Activated gamma-delta T cell (primary cell): ENCODE results near the gene ZNF664.

Source experiments
- DNase-seq: peaks from one replicate; lab custom pipeline; 2025; lab: John Stamatoyannopoulos, UW

ZNF664 gene

DNA sequence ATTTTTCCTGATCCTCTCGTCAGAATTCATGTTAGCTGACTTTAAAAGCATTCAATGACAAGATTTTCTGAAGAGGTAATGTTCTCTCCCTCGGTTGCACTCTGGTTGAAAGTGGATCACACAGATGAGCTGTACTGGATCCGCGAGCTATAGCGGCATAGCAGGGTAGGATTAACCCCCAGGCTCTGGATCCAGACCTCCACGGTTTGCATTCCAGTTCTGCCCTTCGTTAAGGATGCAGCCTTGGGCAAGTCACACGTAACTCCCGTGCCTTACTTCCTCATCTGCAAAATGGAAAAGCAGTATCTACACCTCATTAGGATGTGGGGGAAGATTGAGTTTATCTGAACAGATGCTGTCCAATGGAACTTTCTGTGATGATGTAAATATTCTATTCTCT lies 14.1 kb upstream of the ZNF664 start:
- no peak for DNase-seq

DNA sequence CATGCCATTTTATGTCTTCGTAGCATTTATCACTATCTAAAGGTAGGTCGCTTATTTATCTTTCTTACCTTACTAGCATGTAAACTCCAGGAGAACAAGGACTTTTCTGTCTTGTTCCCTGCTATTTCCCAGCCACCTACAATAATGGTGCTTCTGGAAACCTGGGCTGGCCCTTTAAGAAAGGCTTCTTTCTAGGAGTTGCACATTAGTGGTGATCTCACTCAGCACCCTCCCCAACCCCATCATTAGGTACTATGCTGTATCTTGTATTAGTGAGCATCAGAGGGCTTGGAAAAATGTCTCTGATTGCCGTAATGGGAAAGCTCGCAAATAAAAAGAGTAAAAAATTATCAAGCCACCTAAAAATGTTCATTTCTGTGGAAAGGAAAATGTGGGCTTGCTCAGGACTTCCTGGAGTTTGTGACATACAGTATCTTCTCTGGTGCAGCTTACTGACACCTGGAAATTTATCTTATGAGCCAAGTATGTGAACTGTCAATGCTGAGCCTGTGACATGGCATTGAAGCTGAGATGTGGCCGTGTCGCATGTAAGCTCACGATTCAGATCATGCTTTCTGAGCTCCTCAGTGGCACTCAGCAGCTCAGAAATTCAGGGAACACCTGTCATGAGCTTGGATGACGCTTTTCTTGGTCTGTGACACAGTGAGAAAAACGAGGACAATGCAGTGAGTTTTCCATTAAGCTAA lies 12.8 kb upstream of the ZNF664 start:
- no peak for DNase-seq

- no peak for DNase-seq
Observed at GRCh38 chr12:123960856-123961255, 12.2 kb upstream of the ZNF664 start.

DNA sequence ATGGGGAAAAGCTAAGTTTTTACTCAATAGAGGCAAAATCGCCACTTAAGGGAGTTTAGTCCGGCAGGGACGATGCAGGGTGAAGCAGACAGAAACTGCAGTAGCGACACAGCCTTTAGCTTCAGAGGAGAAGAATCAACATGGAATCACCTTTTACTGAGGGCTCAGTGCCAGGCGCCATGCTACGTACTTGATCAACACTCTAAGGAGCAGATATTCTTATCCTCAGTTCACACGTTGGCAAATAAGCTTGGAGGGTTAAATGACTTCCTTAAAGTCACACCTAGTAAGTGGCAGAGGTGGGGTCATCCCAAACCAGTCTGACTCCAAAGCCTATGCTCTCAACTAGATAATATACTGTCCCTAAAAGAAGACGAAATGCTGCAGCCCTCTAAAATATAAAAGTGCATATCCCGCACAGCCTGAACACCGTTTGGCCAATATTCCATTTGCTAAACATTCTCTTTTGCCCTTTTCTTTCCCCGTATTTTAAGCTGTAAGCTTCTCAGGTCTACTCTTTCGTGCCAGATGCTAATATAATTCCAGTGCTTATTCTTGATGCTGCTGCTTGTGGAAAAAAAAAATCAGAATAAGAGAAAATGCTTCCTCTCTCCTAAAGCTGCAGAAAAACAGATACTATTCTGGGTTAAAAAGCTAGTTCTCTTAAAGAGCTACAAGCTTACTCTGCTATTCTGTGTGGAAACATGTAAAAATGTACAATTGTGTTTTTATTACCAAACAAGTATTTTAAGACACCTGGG lies 11.2 kb upstream of the ZNF664 start:
- no peak for DNase-seq

DNA sequence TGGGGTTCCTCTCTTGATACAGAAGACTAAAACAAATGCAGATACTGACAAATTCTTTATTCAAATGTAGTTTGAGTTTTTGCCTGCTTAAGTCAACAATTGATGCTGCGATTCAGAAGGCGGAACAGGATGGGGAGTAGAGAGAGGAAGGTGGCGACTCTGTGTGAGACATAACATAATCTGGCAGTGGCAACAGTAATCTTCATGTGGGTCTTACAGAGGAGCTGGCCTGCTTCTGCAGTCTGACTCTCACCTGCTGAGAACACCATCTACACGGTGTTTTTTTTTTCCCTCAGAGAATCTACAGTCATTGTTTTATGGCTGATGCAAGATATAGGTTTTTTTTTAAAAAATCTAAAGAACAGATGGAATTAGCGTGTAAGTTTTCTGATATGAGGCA lies 10.5 kb upstream of the ZNF664 start:
- DNase-seq: no peak

- DNase-seq: no peak
Observed at GRCh38 chr12:123963821-123964220, 9.2 kb upstream of the ZNF664 start.

DNA sequence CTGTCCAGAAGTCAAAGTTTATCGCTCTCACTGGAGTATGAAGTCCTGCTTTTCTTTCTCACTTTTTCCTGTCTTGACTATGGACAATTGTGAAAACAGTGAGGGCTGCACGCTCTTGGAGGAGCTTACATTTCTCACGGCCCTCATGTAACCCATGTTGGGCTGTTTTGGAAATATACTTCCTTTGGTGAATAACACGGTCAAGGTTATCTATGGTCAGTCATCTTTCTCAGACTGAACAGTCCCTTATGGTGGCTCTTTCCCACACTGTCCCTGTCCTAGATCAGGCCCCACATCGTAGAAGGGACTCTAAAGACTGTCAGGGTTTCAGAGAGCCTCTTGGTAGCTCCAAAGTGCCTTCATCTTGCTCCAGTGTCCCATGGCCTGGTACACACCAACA lies 7.6 kb upstream of the ZNF664 start:
- no peak for DNase-seq

DNA sequence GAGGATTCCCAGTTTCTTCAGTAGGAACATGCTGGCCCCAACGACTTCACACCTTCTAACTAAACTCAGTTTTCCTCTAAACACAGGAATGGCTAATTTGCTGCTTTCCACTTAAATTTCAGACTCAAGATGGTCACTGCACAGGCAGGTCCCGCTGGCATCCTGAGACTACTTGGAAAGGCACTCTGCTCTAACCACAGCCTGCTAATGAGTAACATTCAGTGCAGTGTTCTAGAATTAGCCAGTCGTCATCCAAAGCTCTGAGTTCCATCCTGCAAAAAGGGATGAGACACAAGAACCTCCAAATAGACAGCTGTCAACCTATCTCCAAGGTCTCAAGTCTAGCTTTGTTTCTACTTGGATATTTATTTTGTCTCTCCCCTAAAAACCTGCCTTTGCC lies 6.4 kb upstream of the ZNF664 start:
- no peak for DNase-seq

- DNase-seq: no peak
Observed at GRCh38 chr12:123967121-123967586, 5.9 kb upstream of the ZNF664 start.

- no peak for DNase-seq
Observed at GRCh38 chr12:123971449-123971769, 1.6 kb upstream of the ZNF664 start.

DNA sequence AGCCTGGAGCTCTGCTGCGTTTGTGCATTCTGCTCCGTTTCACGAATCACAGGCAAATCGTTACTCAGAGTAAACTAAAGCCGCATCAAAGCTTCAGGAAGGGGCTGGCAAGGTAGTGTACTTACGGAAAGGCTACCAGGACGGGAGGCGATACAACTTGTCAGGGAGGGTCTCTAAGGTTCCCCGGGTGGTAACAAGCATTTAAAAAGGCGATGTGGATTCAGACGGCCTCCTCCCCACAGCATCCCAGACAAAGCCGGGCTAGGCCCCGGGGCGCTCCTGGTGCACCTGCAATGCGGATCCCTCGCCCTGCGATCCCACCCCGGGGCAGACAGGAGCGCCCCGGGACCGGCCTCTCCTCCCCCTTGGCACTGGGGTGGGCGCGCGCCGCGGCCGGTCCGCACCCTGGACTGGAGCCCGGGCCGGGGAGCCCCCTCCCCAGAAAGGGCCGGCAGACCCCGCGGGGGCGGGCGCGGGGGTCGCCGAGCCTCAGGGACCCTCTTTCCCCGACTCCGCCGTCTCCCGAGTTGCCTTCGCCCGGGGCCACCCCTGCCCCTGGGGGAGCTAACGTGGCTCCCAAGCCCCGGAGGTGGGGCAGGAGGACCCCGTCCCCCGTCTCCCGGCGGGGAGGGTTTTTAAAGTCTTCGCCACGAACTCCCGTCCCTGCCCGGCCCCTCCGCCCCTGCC lies 1.1 kb upstream of the ZNF664 start:
- peak; percentile 32 for DNase-seq

DNA sequence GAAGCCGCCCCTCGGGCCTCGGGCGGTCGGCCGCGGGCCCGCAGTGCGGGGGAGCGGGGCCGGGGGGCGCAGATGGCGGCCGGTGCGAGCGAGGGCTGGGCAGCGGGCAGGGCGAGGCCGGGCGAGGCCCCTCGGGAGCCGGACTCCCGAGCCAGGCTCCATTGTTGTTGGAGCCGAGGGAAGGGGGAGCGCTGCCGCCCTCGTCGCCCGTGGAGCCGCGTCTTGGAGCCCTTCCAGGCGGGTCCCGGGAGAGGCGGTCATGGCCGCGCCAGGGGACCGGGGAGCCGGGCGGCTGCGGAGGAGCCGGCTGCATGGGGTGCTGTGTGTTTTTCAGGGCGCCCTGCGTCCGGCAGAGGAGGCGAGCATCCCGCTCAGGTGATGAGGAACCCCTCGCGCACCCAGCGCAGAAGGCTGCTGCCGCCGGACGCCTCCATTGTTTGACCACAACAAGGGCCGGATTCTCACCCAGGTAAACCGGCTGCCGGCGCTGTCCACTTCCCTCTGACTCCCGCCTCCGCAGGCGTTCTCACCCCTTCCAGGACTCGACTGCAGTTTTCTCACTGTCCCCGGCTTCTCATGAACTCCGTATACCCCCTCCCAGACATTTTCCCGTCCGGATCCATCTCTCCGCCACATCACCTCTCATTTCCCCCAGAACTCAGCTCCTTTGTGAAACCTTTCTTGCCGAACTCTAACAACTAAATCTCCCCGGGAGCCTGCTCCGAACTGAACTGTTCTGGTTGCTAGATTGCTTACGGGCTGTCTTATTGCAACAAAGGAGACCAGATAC lies 732 bp downstream of the ZNF664 start:
- peak; percentile 30 for DNase-seq

- no peak for DNase-seq
Observed at GRCh38 chr12:123976227-123976826, 3.3 kb downstream of the ZNF664 start.

DNA sequence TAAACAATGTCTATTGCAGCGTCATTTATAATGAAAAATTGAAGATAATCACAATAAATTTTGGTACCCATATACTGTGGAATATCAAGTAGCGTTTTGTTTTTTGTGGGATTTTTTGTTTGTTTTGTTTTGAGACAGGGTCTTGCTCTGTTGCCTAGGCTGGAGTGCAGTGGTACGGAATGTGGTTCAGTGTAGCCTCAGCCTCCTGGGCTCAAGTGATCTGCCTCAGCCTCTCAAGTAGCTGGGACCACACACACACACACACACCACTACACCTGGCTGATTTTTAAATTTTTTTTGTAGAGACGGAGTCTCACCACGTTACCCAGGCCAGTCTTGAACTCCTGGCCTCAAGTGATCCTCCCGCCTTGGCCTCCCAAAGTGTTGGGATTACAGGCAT lies 6.6 kb downstream of the ZNF664 start:
- DNase-seq: no peak

DNA sequence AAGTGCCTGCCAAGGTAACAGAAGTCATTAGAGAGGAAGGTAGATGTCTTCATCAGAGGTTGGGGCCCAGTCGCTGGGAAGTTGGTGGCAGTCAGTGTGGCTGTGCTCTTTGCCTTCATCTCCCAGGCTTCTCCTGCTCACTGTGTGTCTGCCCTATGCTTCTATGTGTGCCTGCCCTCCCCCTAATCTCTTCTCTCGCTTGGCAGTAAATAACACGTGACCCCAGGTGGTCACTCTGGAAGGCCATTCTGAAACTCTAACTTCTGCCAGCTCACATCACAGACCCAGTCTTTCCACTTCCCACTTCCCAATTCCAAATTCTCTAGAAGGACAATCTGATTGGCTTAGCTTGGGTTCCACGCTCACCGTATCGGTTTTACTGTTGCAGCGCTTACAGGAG lies 9.3 kb downstream of the ZNF664 start:
- no peak for DNase-seq

- DNase-seq: no peak
Observed at GRCh38 chr12:123983822-123984485, 10.9 kb downstream of the ZNF664 start.

DNA sequence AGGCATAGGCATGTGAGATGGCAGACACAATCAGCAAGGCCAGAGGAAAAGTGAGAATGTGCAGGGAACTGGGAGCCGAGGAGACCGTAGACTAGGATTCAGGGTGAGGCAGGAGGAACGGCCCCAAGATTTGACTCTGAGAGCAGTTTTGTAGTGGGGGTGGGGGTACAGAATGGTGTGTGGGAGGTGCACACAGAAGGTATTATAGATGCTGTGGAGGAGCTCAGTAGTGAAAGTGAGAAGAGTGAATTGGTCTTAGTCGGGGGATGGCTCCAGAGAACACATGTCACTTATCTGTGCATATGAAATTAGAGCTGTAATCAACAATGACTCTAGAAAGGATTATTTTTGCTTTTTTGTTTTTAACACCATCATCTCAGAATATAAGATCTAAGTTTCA lies 11.9 kb downstream of the ZNF664 start:
- no peak for DNase-seq

DNA sequence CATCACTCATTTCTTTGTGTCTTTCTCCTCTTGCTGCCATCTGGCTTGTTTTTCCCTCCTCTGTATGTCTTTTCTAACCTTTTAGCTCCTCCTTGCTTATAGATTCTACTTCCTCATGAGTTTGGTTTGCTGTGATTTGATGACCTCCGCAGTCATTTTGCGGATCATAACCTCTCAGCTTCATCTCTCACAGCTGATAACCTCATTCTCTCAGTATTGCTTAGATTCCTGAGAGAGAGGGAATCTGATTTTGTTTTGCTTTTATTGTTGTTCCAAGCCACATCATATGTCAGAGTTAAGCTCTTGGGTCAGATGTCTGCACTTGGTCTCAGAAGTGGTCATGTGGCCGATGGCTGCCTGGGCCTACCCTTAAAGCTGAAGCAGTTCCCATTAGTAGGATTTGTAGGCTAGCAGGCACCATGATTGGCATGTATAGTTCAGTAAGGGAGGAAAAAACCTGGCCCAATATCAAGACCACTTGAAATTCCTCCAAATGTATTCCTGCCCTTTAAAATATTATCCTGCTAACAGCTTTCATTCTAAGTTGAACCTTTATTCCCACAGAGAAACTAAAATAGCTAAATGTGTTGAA lies 13.5 kb downstream of the ZNF664 start:
- DNase-seq: no peak

- no peak for DNase-seq
Observed at GRCh38 chr12:123987022-123987421, 14.0 kb downstream of the ZNF664 start.

- no peak for DNase-seq
Observed at GRCh38 chr12:123989168-123989567, 16.2 kb downstream of the ZNF664 start.

DNA sequence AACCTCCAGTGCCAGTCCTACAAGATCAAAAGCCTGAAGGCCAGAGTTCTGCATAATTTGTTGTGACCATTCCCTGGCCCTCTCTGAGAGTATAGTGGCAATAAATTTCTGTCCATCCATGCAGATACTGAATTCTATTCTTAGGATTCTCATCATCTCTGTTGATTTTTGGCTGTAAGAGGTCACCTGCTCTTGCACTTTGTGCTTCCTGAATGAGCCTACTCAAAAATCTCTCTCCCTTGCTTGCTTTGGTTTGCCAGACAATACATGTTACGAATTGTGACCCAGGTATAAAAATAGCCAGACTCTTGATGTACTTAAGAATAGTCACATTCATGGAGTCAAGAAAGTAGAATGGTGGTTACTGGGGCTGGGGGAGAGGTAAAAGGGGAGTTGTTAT lies 16.7 kb downstream of the ZNF664 start:
- no peak for DNase-seq
